ENCODE data around the gene TXNDC2. TPM values are rescaled to one million over a fixed set of nuclear protein-coding genes. Genes with fewer than 3 reads are reported as not detected.

Gene TXNDC2
- total and polyA plus RNA-seq, 9 of the 15 experiments (the other 6 are each of a cell fraction or from before 2014, with no cell fraction given), result 1.2 to 4.9 (median 2.3) TPM

GRCh38 chr18:9910071-9910470 is 24.3 kb downstream of the TXNDC2 start:
- Histone ChIP-seq H3K4me3 (no peak overlapping the region), H3K4me1 (replicated peaks in 1 of 2; ENCODE audit: control insufficient read depth in 2 of 2, insufficient read depth in 2 of 2, low read length in 2 of 2) (peaks cover 13 to 35% of the 10 kb centered on the region in 2 experiments), H3K9ac (ENCODE audit: insufficient read depth in 1 of 2, low read depth in 2 of 2, low read length in 2 of 2) (no peak overlapping the region), H3K27me3 (ENCODE audit: control insufficient read depth in 2 of 2, insufficient read depth in 2 of 2, low read length in 2 of 2) (no peaks in the 10 kb centered on the region), H3K9me3 (replicated peaks; ENCODE audit: control insufficient read depth, insufficient read depth, low read depth, low read length) (peaks cover 6% of the 10 kb centered on the region), H3K79me2 (ENCODE audit: control insufficient read depth, insufficient read depth, low read length) (peaks cover 15% of the 10 kb centered on the region), H3K4me2 (ENCODE audit: insufficient read depth, low read length) (no peak overlapping the region), H2AFZ (ENCODE audit: low read depth, low read length) (no peak overlapping the region), H3K36me3 (ENCODE audit: control insufficient read depth, insufficient read depth, low read length) (no peaks in the 10 kb centered on the region), H3K27ac (ENCODE audit: extremely low read depth, low read depth, low read length) (no peak overlapping the region), H3K9me1 (ENCODE audit: control insufficient read depth, insufficient read depth, low read length) (no peaks in the 10 kb centered on the region), H4K20me1 (replicated peaks; ENCODE audit: control insufficient read depth, insufficient read depth, low read length) (no peaks in the 10 kb centered on the region)
- CTCF ChIA-PET (ENCODE audit: low intra/inter-chr PET ratio), result no interaction called here
- no peak for ATAC-seq
- POLR2A ChIA-PET, result interaction anchor here (0.5 to 1.6 kb wide), 4 partner anchors 12 to 339 kb away, joined by 3 to 4 read pairs (median 3); partner anchors contain the start of gene TXNDC2
- in situ Hi-C loops (cut with MboI), result loop anchor here (10.0 kb wide), 1 partner anchor 895 kb away; no protein-coding TSS in a partner anchor
- intact Hi-C loops (cut with micrococcal nuclease), result loop anchor here (10.0 kb wide), 1 partner anchor 225 kb away; no protein-coding TSS in a partner anchor
- BruUV-seq (replicated peaks), result no TSS peak
- FAIRE-seq, result no peak
- no peak for DNase-seq (ENCODE audit: extremely low read depth in 1 of 4, low spot score in 3 of 4)
- TF ChIP-seq RFX5 (IDR thresholded peaks at IDR 0.05; ENCODE audit: low read depth, low read length) (no peak), ZNF23 (CRISPR knock-in tag; IDR thresholded peaks at IDR 0.05) (0 out of 2 replicates have a peak, but pooled peaks have one; percentile 5), BCOR (IDR thresholded peaks at IDR 0.05) (peak; percentile 83), ZFP36 (IDR thresholded peaks at IDR 0.05; ENCODE audit: low read depth, low read length, partially characterized antibody) (peak; percentile 74), RREB1 (CRISPR knock-in tag; IDR thresholded peaks at IDR 0.05) (no peak), ZFX (CRISPR knock-in tag; IDR thresholded peaks at IDR 0.05) (no peak), GABPA (tag; conservative IDR thresholded peaks at IDR 0.05; ENCODE audit: low read depth) (no peak), FIP1L1 (IDR thresholded peaks at IDR 0.05; ENCODE audit: low read depth, low read length, poor library complexity, severe bottlenecking) (no peak), ID3 (CRISPR knock-in tag; IDR thresholded peaks at IDR 0.05) (no peak), ID3 (tag; IDR thresholded peaks at IDR 0.05) (no peak), BHLHE40 (IDR thresholded peaks at IDR 0.05; ENCODE audit: low read length) (no peak), CBFA2T3 (IDR thresholded peaks at IDR 0.05) (no peak), HNRNPL (IDR thresholded peaks at IDR 0.05; ENCODE audit: low read depth, low read length) (no peak)
- TF ChIP-seq, protein P1, sequence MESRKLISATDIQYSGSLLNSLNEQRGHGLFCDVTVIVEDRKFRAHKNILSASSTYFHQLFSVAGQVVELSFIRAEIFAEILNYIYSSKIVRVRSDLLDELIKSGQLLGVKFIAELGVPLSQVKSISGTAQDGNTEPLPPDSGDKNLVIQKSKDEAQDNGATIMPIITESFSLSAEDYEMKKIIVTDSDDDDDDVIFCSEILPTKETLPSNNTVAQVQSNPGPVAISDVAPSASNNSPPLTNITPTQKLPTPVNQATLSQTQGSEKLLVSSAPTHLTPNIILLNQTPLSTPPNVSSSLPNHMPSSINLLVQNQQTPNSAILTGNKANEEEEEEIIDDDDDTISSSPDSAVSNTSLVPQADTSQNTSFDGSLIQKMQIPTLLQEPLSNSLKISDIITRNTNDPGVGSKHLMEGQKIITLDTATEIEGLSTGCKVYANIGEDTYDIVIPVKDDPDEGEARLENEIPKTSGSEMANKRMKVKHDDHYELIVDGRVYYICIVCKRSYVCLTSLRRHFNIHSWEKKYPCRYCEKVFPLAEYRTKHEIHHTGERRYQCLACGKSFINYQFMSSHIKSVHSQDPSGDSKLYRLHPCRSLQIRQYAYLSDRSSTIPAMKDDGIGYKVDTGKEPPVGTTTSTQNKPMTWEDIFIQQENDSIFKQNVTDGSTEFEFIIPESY (CRISPR knock-in tag; IDR thresholded peaks at IDR 0.05), result no peak
- TF ChIP-seq, protein P2, sequence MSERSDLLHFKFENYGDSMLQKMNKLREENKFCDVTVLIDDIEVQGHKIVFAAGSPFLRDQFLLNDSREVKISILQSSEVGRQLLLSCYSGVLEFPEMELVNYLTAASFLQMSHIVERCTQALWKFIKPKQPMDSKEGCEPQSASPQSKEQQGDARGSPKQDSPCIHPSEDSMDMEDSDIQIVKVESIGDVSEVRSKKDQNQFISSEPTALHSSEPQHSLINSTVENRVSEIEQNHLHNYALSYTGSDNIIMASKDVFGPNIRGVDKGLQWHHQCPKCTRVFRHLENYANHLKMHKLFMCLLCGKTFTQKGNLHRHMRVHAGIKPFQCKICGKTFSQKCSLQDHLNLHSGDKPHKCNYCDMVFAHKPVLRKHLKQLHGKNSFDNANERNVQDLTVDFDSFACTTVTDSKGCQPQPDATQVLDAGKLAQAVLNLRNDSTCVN (CRISPR knock-in tag; IDR thresholded peaks at IDR 0.05), result no peak

All from K562 (cell line).